ENCODE data around the gene DSTYK.

DNA sequence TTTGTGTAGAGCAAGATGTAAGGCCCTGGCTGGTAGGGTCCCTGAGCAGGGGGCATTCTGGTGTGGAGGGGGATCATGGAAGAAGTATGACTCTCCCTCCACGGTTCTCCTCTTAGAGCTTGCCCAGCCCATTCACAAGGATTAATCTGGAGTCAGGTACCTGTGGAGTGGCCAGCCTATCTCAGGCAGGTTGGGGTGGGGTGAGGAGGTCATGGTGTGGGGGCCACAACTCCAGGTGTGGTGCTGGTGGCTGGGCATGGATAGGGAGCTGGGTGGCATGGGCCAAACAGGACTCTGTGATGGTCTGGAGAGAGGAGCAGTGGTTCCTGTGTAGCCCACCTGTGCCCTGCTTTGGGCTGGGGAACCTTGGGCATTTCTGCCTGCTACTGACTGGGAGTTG is 48.5 kb upstream of the DSTYK start:
- TF ChIP-seq, protein P1, sequence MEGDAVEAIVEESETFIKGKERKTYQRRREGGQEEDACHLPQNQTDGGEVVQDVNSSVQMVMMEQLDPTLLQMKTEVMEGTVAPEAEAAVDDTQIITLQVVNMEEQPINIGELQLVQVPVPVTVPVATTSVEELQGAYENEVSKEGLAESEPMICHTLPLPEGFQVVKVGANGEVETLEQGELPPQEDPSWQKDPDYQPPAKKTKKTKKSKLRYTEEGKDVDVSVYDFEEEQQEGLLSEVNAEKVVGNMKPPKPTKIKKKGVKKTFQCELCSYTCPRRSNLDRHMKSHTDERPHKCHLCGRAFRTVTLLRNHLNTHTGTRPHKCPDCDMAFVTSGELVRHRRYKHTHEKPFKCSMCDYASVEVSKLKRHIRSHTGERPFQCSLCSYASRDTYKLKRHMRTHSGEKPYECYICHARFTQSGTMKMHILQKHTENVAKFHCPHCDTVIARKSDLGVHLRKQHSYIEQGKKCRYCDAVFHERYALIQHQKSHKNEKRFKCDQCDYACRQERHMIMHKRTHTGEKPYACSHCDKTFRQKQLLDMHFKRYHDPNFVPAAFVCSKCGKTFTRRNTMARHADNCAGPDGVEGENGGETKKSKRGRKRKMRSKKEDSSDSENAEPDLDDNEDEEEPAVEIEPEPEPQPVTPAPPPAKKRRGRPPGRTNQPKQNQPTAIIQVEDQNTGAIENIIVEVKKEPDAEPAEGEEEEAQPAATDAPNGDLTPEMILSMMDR (IDR thresholded peaks at IDR 0.05) = no peak
- no peak for TF ChIP-seq POLR2A (IDR thresholded peaks at IDR 0.05)

Measured in heart left ventricle (tissue), 13 donors.